GF-D8 (cell line): Measurements from ENCODE around the gene WDR31.
"Not testable (repeated sequence)": the region's sequence is repeated elsewhere in the genome, so short reads cannot be mapped to it uniquely, and the experiment has no call there.

ENCODE experiments used
- DNase-seq: peaks from one replicate; lab custom pipeline; 2025; lab: John Stamatoyannopoulos, UW

WDR31 gene

DNA sequence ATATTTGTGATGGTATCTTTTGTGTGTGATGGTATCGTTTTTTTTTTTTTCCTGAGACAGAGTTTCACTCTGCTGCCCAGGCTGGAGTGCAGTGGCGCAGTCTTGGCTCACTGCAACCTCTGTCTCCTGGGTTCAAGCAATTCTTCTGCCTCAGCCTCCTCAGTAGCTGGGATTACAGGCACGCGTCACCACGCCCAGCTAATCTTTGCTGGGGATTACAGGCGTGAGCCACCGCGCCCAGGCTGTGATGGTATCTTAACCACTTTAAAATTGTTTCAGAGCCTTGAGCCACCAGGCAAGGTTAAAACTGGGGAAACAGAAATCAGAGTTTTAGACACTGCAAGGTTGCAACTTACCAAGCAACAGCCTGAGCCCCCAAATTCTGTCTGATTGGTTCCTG is 43.8 kb downstream of the WDR31 start:
- not testable (repeated sequence) for DNase-seq

GRCh38 chr9:113293285-113293878 is 46.7 kb downstream of the WDR31 start:
- DNase-seq, result no peak

- DNase-seq, result no peak
These were observed 49.9 kb downstream of the WDR31 start for GRCh38 chr9:113290052-113290607.

- DNase-seq, result no peak
These were observed 51.0 kb downstream of the WDR31 start for GRCh38 chr9:113289091-113289490.

DNA sequence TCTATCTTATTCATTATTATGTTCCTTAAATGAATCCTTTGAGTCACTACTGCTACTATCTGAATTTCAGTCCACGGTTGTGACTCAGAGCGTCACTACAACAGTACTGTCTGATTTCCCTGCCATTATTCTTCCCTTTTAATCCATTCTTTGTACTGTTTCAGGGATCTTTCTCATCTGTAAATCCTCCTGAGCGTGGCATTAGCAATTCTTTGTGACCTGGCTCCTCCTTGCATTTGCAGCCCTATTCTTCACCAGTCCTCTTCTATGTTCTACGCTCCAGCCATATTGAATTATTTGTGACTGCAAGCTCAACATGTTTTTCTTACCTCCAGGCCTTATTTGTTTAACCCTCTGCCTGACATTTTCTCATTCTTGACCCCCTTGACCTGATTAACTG is 58.7 kb downstream of the WDR31 start:
- DNase-seq, result no peak

DNA sequence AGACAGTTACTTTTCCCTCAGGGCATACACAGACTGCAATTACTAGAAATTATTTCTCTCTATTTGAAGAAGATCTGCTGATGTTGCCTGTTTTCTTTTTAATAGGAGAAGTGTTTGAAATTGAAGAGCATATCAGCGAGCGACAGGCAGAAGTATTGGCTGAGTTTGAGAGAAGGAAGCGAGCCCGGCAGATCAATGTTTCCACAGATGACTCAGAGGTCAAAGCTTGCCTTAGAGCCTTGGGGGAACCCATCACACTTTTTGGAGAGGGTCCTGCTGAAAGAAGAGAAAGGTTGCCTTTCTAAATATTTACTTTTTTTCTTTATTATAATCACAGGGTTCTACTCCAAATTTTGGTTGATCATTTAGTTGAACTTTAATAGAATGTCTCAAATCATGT is 61.2 kb downstream of the WDR31 start:
- DNase-seq, result no peak

DNA sequence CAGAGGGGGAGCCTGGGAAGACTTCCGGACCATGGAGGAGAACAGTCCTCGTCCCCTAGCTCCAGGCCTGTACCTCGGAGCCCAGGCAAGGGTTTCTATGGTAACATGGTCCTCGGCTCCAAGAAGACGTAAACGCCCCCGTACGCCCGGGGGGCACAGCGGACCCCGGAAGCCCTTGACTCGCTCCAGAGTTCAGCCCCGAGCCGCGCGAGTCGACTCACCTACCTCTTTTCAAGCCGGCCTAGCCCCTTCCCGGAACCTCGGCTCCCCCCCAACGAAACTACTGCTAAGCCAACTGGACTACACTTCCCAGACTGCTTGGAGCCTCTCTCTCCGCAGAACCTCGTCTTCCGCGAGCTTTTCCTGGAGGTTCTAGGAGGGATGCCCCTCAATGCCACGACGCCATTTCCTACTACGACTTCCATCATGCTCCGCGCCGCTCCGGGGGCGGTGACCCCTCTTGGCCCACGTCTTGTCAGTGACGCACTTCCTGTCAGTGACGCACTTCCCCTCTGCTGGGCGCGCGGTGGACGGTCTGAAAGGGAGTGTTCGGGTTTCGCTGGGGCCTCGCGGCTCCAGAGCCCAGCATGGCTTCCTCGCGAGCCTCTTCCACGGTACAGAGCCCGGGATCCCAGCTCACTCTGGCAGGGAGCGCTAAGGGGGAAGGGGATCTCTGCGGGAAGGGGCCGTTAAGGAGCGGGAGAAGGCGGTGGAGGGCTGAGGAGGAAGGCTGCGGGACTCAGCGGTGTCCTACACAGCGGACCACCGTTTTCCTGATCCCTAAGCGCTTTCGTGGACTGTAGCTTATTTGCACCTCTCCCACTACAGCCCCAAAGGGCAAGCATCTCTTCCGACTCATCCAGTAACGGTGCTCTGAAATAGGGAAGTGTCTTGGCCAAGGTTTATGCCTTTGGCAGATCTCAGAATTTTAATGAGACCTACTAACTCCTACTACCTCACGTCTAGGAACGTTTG is 64.6 kb downstream of the WDR31 start, which contains the start of the genes CDC26 and PRPF4:
CDC26 (minus strand) TSS at position 416 of the 975 bp plus-strand sequence. CDS start 3,065 bp downstream, outside the sequence.
PRPF4 (plus strand) TSS at position 502 of the 975 bp plus-strand sequence; CDS start at position 588, 86 bp downstream.
- DNase-seq, result peak; percentile 93

DNA sequence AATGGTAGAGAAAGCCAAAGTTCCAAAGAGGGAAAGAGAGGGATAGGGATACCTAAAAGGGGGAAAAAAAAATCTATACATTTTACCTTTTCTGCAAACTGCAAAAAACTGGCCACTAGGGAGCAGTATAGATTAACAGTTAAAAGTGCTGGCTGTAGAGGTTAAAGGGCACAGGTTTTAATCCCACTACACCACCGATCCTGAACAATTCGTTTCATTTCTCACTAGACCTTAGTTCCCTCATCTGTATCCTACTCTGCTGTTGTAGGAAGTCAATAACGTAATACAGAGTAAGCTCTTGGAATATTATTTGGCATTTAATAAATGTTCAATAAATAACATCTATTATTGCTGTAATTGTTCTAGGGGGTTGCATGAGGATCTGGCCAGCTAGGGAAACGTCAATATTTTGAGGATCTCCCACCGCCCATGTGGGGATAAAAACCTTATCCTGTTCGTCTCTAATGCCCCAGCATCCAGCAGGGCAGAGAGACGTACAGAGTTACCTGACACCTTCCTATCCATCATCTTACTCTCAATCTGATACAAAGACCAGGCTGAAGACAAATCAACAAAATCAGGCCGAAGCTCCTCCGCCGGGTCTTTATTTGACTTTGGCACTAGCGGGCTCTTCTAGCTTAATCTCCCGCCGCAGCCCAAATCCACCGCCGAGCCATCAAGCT is 65.5 kb downstream of the WDR31 start:
- peak; percentile 12 for DNase-seq

DNA sequence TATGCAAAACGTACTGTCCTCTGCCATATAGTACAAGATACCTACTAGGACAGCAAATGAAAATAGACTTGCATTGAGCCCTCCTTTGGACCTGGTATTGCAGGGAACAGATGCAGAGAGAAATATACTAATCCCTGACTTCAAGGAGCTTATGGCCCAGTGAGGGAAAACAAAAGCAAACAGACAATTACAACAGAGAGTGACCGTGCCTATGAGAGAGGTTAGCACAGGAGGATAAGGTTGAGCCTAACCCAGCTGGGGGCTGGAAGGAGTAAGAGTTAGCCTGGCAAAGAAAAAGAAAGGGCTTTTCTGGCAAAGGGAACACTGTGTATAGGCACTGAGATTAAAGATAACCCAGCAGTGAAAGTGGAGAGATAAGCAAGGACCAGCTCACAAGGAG is 70.2 kb downstream of the WDR31 start:
- no peak for DNase-seq

DNA sequence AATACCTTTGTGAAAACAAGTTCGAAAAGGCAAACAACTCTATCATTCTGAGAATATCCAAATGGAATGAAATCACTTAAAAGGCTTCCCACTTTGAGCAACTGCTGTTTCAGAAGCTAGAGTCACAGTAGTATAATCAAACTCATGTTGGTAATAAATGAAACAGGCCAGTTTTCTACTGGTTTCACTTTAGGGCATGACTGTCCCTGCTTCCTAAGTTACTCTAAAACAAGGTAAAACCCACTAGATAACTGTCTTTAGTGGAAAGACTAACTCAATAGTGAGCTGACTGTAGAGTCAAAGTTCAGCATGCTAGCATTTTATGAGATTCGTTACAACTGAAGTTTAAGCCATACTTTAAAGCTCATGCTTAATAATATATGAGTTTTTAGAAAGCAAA is 70.7 kb downstream of the WDR31 start:
- no peak for DNase-seq

- no peak for DNase-seq
These were observed 72.0 kb downstream of the WDR31 start for GRCh38 chr9:113267911-113268566.

DNA sequence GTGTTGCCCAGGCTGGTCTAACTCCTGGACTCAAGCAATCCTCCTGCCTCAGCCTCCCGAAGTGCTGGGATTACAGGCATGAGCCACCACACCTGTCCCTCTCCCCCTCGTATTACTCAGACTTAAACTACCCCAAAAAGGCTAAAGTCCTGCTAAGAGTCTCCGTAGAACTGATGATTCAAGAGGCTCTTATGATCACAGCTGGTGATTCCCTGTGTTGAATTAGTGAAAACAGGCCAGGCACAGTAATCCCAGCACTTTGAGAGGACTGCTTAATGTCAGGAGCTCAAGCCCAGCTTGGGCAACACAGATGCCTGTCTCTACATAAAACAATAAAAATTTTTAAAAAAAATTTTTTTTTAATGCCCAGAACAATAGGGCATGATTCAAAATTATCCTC is 73.9 kb downstream of the WDR31 start:
- no peak for DNase-seq
